Measurements from ENCODE around the gene TMEM33.
"Not testable (repeated sequence)": the region's sequence is repeated elsewhere in the genome, so short reads cannot be mapped to it uniquely, and the experiment has no call there.

TMEM33 gene

GRCh38 chr4:41934901-41935651 is at the start of gene TMEM33:
TSS of gene TMEM33 (plus strand) at chr4:41935429. CDS start at chr4:41935485, 56 bp downstream.
- peak; percentile 93 for DNase-seq (ENCODE audit: low spot score)

- DNase-seq (ENCODE audit: low spot score): no peak
Measured at GRCh38 chr4:41885456-41885855, 49.8 kb upstream of the TMEM33 start.

- no peak for DNase-seq (ENCODE audit: low spot score)
Measured at GRCh38 chr4:41887277-41887676, 48.0 kb upstream of the TMEM33 start.

DNA sequence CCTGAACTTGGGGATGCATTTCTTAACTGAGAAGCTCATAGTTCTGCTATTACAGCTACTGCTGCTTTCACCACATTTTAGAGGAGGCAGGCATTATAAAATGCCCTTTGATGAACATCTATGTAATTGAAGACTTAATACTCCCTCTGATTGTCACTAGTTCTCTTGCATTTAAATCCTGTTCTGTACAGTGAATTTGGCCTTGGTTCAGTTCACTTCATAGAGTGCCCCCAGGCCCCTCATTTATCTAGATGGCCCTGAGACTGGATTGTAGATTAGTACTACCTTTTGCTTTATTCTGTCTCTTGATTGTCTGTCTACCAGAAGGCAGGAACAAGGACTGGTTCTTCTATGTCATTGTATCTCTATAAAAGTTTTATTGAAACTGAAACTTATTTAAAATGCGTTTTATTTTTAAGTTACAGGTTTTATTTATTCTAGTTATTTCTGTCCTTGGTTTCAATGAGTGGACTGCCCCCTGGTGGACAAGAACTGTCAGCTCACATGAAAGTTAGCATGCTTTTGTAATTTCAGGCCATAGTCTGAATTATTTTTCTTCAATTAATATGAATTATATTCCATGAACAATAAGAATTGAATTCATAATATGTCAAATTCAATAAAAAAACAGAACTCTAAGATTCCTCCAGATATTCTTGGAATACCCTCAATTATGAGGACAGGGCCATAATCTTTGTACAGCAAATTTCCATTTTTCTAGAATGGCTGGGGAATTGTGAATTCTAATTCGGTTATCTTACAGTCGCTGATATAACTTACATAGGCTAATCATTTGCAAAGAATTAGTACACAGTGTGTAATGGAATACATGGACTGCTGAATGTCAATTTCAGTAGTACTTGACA is 47.2 kb upstream of the TMEM33 start:
- DNase-seq (ENCODE audit: low spot score): no peak

- DNase-seq (ENCODE audit: low spot score): no peak
Measured at GRCh38 chr4:41888687-41889074, 46.5 kb upstream of the TMEM33 start.

DNA sequence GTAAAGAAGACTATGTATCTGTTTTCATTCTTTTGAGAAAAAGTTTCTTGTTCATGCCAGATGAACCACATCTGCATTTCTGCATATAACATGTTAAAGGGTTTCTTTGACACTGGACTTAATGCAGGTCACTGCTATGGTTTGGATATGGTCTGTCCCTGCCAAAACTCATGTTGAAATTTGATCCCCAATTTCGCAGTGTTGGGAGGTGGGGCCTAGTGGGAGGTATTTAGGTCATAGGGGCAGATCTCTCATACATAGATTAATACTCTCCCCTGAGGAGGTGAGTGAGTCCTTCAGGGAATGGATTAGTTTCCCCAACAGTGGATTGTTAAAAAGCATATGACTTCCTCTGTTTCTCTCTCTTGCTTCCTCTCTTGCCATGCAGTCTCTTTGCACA is 45.9 kb upstream of the TMEM33 start:
- no peak for DNase-seq (ENCODE audit: low spot score)

GRCh38 chr4:41890085-41890484 is 45.1 kb upstream of the TMEM33 start:
- DNase-seq (ENCODE audit: low spot score): no peak

GRCh38 chr4:41896648-41897047 is 38.6 kb upstream of the TMEM33 start:
- DNase-seq (ENCODE audit: low spot score): no peak

GRCh38 chr4:41897698-41898097 is 37.5 kb upstream of the TMEM33 start:
- no peak for DNase-seq (ENCODE audit: low spot score)

DNA sequence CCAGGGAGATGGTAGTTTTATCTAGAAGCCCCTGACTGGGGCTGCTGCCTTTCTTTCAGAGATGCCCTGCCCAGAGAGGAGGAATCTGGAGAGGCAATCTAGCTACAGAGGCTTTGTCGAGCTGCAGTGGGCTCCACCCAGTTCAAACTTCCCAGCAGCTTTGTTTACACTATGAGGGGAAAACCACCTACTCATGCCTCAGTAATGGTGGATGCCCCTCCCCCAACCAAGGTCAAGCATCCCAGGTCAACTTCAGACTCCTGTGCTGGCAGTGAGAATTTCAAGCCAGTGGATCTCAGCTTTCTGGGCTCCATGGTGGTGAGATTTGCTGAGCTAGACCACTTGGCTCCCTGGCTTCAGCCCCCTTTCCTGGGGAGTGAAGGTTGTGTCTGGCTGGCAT is 26.1 kb upstream of the TMEM33 start:
- DNase-seq (ENCODE audit: low spot score): not testable (repeated sequence)

- no peak for DNase-seq (ENCODE audit: low spot score)
Measured at GRCh38 chr4:41912546-41912945, 22.7 kb upstream of the TMEM33 start.

DNA sequence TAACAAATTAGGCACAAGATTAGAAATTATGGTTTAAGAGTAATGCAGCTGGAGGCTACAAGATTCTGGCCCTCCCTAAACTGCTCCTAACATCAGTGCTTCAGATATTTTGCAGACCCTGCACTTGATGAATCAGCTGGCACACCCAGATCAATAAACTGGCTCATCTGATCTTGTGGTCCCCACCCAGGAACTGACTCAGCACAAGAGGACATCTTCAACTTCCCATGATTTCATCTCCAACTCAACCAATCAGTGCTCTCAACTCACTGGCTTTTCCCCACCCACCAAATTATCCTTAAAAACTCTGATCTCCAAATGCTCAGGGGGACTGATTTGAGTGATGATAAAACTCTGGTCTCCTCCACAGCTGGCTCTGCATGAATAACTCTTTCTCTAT is 21.7 kb upstream of the TMEM33 start:
- DNase-seq (ENCODE audit: low spot score): no peak

- DNase-seq (ENCODE audit: low spot score): no peak
Measured at GRCh38 chr4:41918278-41918677, 17.0 kb upstream of the TMEM33 start.

GRCh38 chr4:41920416-41920815 is 14.8 kb upstream of the TMEM33 start:
- not testable (repeated sequence) for DNase-seq (ENCODE audit: low spot score)

DNA sequence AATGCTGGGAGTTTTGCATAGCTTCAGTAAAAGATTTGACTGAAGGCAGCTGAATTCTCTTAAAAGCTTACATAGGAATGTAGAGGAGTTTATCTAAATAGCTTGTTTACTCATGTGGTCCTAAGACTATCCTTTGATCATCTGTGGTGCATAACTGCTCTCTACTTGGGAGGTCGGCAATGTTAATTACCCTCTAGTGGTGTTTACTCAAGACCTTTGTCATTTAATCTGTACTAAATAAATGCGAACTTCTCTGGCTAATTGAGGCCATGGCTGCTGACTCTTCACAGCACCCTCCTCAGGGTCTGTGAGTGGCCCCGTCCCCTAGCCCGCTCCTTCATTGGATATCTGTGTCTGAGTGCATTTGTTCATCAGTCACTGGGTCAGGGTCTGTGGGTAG is 13.8 kb upstream of the TMEM33 start:
- no peak for DNase-seq (ENCODE audit: low spot score)

- DNase-seq (ENCODE audit: low spot score): no peak
Measured at GRCh38 chr4:41927796-41928499, 7.3 kb upstream of the TMEM33 start.

DNA sequence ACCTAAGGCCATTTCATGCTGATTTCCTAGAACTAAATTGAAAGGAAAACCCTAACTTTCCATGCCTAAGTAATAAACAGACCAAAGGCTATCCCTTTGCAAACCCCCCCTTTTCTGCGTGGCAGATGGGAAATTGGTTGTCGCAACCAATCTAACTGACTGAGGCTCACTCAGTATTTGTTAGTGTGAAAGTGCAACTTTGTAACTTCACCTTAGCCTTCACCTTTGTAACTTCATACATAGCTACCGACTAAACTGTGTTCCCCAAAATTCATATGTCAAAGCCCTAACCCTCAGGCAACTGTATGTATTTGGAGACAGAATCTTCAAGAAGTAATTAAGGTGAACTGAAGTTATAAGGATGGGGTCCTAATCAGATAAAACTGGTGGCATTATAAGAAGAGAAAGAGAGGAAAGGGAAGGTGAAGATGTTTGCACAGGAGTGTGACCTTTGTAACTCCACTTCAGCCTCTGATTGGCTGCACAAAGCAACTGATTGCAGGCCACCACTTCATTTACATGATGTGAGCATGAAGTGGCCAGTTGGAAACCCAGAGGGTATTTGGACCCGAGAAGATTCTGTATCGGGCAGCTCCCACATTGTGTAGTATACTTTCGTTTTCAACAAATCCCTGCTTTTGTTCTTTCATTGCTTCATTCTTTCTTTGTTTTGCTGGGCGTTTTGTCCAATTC is 4.9 kb upstream of the TMEM33 start:
- DNase-seq (ENCODE audit: low spot score): no peak

DNA sequence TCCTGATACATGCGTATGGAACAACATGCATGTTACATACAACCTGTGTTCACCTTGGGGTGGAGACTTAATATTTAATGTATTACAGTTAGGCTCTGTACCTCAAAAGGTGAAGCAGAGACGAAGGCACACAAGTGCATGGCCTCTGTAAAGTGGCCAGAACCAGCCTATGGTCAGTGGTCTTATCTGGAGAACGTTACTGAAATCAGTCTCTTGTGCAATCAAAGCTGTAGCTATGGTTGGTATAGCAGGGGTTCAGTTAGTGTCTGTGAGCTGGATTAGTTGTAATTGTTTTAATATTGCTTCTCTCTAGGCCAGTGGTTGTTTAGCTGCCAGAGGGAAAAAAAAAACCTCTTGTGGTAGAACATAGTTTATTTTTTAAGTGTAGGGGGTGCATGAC is 2.2 kb upstream of the TMEM33 start:
- DNase-seq (ENCODE audit: low spot score): no peak

DNA sequence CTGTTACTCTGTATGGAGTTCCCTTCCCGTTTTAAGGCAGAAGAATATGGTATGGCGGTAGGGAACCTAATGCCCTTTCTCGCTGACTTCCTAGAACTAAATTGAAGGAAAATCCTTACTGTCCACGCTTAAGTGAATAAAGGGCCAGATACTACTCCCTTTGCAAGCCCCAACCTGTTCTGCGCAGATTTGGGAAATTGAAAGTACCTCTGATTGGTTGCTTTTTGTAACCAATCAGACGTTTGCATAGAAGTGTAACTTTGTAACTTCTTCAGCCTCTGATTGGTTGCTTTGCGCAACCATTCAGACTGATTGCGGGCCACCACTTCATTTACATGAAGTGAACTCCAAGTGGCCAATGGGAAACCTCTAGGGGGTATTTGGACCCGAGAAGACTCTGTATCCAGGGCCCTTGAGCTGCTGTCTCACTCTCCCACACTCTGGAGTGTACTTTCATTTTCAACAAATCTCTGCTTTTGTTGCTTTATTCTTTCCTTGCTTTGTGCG is 1.2 kb upstream of the TMEM33 start:
- DNase-seq (ENCODE audit: low spot score): no peak

DNA sequence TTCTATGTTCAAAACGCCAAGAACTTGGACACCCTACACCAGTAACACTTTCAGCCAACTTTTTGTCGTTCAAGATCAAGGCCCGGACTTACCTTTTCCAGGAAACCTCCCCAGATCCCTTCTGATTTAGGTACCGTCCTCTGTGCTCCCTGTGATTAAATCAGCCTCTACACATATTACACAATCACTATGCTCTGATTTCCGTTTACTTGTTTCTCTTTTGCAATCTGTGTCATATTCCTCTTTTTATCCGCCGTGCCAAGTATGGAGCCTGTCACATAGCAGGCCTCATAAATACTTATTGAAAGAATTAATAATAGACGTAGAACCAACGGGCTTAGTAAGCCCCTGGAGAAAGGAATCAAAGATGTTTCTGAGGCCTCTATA is 722 bp upstream of the TMEM33 start:
- no peak for DNase-seq (ENCODE audit: low spot score)

DNA sequence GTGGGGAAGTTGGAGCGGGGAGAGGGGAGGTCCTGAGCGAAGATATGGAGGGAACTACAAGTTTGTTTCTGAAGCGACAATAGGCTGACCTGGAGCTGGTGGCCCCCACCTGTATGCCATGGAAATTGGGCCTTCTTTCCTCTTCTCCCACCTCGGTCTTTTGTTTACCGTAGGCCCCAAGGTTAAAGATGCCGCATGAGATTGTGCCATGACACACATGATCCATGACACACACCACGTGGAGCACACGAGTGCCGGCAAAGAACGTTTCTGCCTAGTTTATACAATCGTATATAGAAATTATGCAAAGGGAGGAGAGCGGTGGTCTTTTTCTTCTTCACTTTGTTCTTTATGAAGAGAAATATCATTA is 408 bp downstream of the TMEM33 start:
- DNase-seq (ENCODE audit: low spot score): peak; percentile 30

DNA sequence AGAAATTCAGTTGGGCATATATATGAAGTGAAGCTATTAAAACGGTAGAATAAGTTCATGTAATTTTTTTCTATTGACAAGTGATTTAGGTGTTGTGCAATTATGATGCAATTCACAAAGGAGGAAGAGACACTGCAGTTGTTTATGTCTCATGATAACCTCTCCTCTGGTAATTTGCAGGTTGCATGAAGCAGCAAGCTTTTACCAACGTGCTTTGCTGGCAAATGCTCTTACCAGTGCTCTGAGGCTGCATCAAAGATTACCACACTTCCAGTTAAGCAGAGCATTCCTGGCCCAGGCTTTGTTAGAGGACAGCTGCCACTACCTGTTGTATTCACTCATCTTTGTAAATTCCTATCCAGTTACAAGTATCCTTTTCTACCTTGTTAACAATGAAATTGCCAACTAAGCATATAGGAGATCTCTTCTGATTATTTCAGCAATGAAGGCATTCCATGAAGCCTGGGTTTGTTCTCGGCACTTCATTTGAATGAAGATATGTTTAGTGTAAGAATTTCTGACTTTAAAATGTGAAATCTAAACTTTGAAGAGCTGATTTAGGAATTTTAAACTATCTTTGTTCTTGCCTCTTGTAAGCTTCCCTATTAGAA is 3.9 kb downstream of the TMEM33 start:
- DNase-seq (ENCODE audit: low spot score): no peak
